NCI-H226 (cell line): ENCODE measurements around the gene MLKL.

Experiments used
- DNase-seq: peaks from one replicate; pipeline ENCODE4 v3.0.0-alpha.2; 2015

MLKL gene

GRCh38 chr16:74641969-74642368, 58.7 kb downstream of the MLKL start:
- DNase-seq = no peak

GRCh38 chr16:74637742-74638453, 62.8 kb downstream of the MLKL start:
- DNase-seq = no peak

DNA sequence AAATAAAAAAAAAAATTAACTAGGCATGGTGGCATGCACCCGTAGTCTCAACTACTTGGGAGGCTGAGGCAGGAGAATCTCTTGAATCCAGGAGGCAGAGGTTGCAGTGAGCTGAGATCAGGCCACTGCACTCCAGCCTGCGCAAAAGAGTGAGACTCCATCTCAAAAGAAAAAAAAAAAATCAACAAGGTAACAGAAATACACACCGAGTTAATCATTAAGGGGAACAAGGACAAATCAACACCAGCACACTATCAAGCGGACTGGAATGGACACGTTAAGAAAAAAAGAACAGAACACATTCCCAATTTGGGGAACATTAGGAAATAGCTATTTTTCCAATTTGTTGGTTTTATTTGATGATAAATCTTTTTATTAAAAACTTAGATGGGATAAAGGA, 65.4 kb downstream of the MLKL start:
- no peak for DNase-seq

GRCh38 chr16:74633686-74634085, 67.0 kb downstream of the MLKL start:
- DNase-seq = peak; percentile 33

GRCh38 chr16:74627506-74628220, 73.0 kb downstream of the MLKL start:
- no peak for DNase-seq

DNA sequence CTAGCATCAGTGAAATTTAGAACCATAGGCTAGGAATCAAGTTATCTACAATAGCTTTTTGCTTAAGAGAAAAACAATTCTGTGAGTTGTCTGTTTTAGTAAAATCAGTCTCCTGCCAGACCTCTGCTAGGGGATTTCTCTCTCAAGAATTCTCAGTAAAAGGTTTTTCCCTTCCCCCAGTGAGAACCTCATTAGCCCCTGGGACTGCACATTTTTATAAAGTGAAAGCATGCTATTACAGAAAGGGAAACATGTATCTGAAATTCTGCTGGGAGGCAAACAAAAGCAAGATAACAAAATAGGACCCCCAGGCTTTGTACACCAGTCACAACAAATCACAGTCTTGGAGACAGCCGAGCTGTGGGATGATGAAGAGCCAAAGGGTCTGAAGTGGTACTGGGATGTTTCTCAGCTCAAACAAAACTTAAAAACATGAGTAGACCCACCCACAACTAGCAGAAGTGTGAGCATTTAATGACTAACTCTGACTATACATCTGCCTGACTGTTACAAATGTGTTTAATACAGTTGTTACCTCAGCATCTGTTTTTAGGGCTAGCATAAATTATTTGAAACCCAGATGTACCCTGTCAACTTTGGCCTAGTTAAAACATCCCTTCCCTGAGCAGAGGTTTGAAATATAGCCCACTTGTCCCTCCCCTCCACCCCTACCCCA, 73.8 kb downstream of the MLKL start:
- no peak for DNase-seq

- DNase-seq = no peak
Observed at GRCh38 chr16:74625500-74626350, 74.9 kb downstream of the MLKL start.

DNA sequence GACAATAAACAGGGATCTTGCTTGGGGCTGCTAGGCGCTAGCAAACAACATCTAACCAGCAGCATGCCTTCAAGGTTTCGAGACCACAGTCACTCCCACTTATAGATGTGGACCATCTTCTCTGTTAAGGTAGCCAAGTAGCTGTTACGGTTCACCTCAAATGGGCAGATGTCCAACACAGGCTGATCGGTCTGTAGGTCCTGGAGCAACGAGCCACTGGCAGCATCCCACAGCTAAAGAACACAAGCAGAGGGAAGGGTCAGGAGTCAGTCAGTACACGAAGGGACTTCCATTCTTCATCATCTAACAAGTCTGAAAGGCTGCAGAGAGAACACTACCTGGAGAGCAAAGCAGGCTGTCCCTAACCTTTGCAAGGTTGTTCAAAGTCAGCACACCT, 76.8 kb downstream of the MLKL start:
- DNase-seq = no peak

DNA sequence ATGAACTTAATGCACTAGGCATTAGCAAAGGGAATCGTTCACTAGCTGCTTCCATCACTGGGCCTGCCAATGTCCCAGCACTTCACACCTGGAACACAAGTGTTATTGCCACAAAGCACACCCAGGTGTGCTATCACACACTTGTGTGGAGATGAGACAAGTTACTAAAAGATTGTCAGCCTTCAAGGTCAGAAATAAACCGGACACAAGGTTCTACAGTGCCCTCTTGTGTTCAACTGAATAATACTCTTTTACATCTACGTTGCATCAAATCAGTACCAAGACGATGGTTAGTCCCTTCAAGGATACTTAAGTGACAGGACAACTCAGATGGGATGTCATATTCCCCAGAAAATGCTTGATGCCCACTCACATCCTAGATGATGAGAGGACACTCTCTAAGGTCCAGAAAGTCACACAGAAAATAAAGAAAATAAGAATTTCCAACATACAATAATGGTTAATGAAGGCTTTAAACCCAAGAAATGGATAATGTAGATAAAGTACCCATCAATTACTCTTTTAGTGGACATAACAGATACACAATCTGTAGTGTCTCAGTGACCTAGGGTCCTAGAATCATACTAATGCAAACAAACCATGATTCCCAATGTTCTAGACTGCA, 77.3 kb downstream of the MLKL start:
- no peak for DNase-seq

- no peak for DNase-seq
Observed at GRCh38 chr16:74622005-74622404, 78.7 kb downstream of the MLKL start.
